ENCODE results near the gene SELPLG.
"Not testable (repeated sequence)": the region's sequence is repeated elsewhere in the genome, so short reads cannot be mapped to it uniquely, and the experiment has no call there.

The SELPLG gene

DNA sequence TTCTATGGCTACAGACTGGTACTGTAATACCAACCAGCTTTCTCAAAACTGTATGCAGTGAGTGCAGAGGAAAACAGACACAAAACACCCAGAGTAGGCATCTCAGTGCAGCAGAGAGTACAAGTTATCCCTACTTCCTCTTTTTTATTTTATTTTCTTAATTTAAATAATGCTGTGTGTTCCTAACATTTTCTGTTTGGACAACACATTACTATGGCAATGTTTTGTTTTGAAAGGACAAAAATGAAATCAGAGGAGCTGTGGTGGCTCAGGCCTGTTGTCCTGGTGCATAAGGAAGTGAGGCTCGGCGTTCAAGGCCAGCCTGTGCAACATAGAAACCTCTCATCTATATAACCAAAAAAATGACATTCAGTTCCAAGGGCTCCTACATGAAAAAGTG lies 33.7 kb upstream of the SELPLG start:
- CTCF ChIA-PET, result no interaction called here
- TF ChIP-seq FOXM1 (IDR thresholded peaks at IDR 0.05; ENCODE audit: borderline replicate concordance), result no peak
- POLR2A ChIA-PET, result no interaction called here
- no peak for DNase-seq (ENCODE audit: extremely low spot score)

- no peak for DNase-seq (ENCODE audit: extremely low spot score)
- no peak for TF ChIP-seq ELF4 (IDR thresholded peaks at IDR 0.05)
- TF ChIP-seq FOXA1 (IDR thresholded peaks at IDR 0.05), result no peak
- no peak for TF ChIP-seq ARNT (IDR thresholded peaks at IDR 0.05)
- no peak for TF ChIP-seq ZNF384 (IDR thresholded peaks at IDR 0.05)
- no peak for TF ChIP-seq LEF1 (IDR thresholded peaks at IDR 0.05; ENCODE audit: borderline replicate concordance)
- TF ChIP-seq BHLHE40 (IDR thresholded peaks at IDR 0.05; ENCODE audit: borderline replicate concordance), result no peak
- TF ChIP-seq FOXM1 (IDR thresholded peaks at IDR 0.05; ENCODE audit: borderline replicate concordance), result no peak
- TF ChIP-seq NFRKB (IDR thresholded peaks at IDR 0.05), result no peak
- TF ChIP-seq HDGF (IDR thresholded peaks at IDR 0.05; ENCODE audit: borderline replicate concordance), result no peak
- no peak for TF ChIP-seq SUZ12 (IDR thresholded peaks at IDR 0.05)
- no peak for TF ChIP-seq CTBP1 (IDR thresholded peaks at IDR 0.05; ENCODE audit: borderline replicate concordance)
- TF ChIP-seq PKNOX1 (IDR thresholded peaks at IDR 0.05), result no peak
- CTCF ChIA-PET, result interaction anchor here (1.2 to 2.9 kb wide), 2 partner anchors 20 to 138 kb away, joined by 3 to 21 read pairs; no protein-coding TSS in a partner anchor
- POLR2A ChIA-PET, result no interaction called here
These were observed 32.7 kb upstream of the SELPLG start for GRCh38 chr12:108666401-108666881.

- ChIA-PET CTCF (interaction anchor here (0.8 to 2.9 kb wide), 6 partner anchors 12 to 139 kb away, joined by 3 to 21 read pairs (median 4); no protein-coding TSS in a partner anchor), POLR2A (no interaction called here)
- no peak for TF ChIP-seq HDGF (IDR thresholded peaks at IDR 0.05; ENCODE audit: borderline replicate concordance)
- no peak for TF ChIP-seq FOXA1 (IDR thresholded peaks at IDR 0.05)
- TF ChIP-seq PKNOX1 (IDR thresholded peaks at IDR 0.05), result no peak
- TF ChIP-seq TARDBP (IDR thresholded peaks at IDR 0.05), result no peak
- TF ChIP-seq BHLHE40 (IDR thresholded peaks at IDR 0.05; ENCODE audit: borderline replicate concordance), result no peak
- no peak for TF ChIP-seq ARNT (IDR thresholded peaks at IDR 0.05)
- no peak for TF ChIP-seq FOXK2 (IDR thresholded peaks at IDR 0.05)
- no peak for TF ChIP-seq ZNF384 (IDR thresholded peaks at IDR 0.05)
- TF ChIP-seq FOXM1 (IDR thresholded peaks at IDR 0.05; ENCODE audit: borderline replicate concordance), result no peak
- TF ChIP-seq NFRKB (IDR thresholded peaks at IDR 0.05), result no peak
- no peak for TF ChIP-seq LEF1 (IDR thresholded peaks at IDR 0.05; ENCODE audit: borderline replicate concordance)
- DNase-seq (ENCODE audit: extremely low spot score), result no peak
These were observed 32.0 kb upstream of the SELPLG start for GRCh38 chr12:108665608-108666202.

- ChIA-PET CTCF (interaction anchor here (0.5 to 2.9 kb wide), 10 partner anchors 8 to 435 kb away, joined by 3 to 21 read pairs (median 3); no protein-coding TSS in a partner anchor), POLR2A (no interaction called here)
- TF ChIP-seq FOXA1 (IDR thresholded peaks at IDR 0.05), result no peak
- no peak for TF ChIP-seq SUZ12 (IDR thresholded peaks at IDR 0.05)
- TF ChIP-seq PKNOX1 (IDR thresholded peaks at IDR 0.05), result no peak
- no peak for TF ChIP-seq ZNF384 (IDR thresholded peaks at IDR 0.05)
- no peak for TF ChIP-seq BHLHE40 (IDR thresholded peaks at IDR 0.05; ENCODE audit: borderline replicate concordance)
- no peak for TF ChIP-seq ELF4 (IDR thresholded peaks at IDR 0.05)
- no peak for TF ChIP-seq HDGF (IDR thresholded peaks at IDR 0.05; ENCODE audit: borderline replicate concordance)
- TF ChIP-seq LEF1 (IDR thresholded peaks at IDR 0.05; ENCODE audit: borderline replicate concordance), result no peak
- TF ChIP-seq FOXM1 (IDR thresholded peaks at IDR 0.05; ENCODE audit: borderline replicate concordance), result no peak
- no peak for TF ChIP-seq TARDBP (IDR thresholded peaks at IDR 0.05)
- no peak for TF ChIP-seq NFRKB (IDR thresholded peaks at IDR 0.05)
- TF ChIP-seq SP1 (IDR thresholded peaks at IDR 0.05), result no peak
- TF ChIP-seq L3MBTL2 (conservative IDR thresholded peaks at IDR 0.05), result no peak
- no peak for TF ChIP-seq ARNT (IDR thresholded peaks at IDR 0.05)
- no peak for TF ChIP-seq CTBP1 (IDR thresholded peaks at IDR 0.05; ENCODE audit: borderline replicate concordance)
- no peak for TF ChIP-seq FOXK2 (IDR thresholded peaks at IDR 0.05)
- peak; percentile 77 for DNase-seq (ENCODE audit: extremely low spot score)
These were observed 30.9 kb upstream of the SELPLG start for GRCh38 chr12:108664338-108665258.

GRCh38 chr12:108663324-108664015 lies 29.8 kb upstream of the SELPLG start:
- TF ChIP-seq ARNT (IDR thresholded peaks at IDR 0.05) (no peak), L3MBTL2 (conservative IDR thresholded peaks at IDR 0.05) (no peak), BHLHE40 (IDR thresholded peaks at IDR 0.05; ENCODE audit: borderline replicate concordance) (no peak), LEF1 (IDR thresholded peaks at IDR 0.05; ENCODE audit: borderline replicate concordance) (no peak), SP1 (IDR thresholded peaks at IDR 0.05) (no peak), FOXM1 (IDR thresholded peaks at IDR 0.05; ENCODE audit: borderline replicate concordance) (no peak), NFRKB (IDR thresholded peaks at IDR 0.05) (no peak), PKNOX1 (IDR thresholded peaks at IDR 0.05) (no peak), FOXA1 (IDR thresholded peaks at IDR 0.05) (no peak), TARDBP (IDR thresholded peaks at IDR 0.05) (no peak), HDGF (IDR thresholded peaks at IDR 0.05; ENCODE audit: borderline replicate concordance) (no peak), FOXK2 (IDR thresholded peaks at IDR 0.05) (no peak), CTBP1 (IDR thresholded peaks at IDR 0.05; ENCODE audit: borderline replicate concordance) (no peak), ZNF384 (IDR thresholded peaks at IDR 0.05) (no peak)
- POLR2A ChIA-PET, result no interaction called here
- DNase-seq (ENCODE audit: extremely low spot score), result no peak
- CTCF ChIA-PET, result interaction anchor here (0.7 to 2.9 kb wide), 4 partner anchors 10 to 287 kb away, joined by 3 to 21 read pairs (median 3); no protein-coding TSS in a partner anchor

DNA sequence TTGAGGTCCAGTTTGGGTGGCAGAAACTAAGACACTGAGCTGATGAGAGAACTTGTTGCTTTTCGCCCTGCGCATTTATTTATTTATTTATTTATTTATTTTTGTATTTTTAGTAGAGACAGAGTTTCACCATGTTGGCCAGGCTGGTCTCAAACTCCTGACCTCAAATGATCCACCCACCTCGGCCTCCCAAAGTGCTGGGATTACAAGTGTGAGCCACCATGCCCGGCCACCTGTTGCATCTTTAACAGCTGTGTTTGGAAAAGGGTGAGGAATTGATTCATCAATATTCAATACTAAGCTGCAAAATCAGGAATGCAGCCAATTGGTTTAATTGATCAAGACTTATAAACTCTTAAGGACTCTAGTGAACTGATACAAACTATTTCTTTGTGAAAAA lies 24.4 kb upstream of the SELPLG start:
- DNase-seq (ENCODE audit: extremely low spot score); POLR2A ChIA-PET; CTCF ChIA-PET: not testable (repeated sequence)

Data from HEK293T (cell line).